ENCODE measurements around the gene DNALI1.
A peak's percentile ranks its signal among the peaks of the same experiment; 100 is the strongest.
"Not testable (repeated sequence)": the region's sequence is repeated elsewhere in the genome, so short reads cannot be mapped to it uniquely, and the experiment has no call there.

DNALI1 gene

GRCh38 chr1:37553927-37554808 is 2.6 kb upstream of the DNALI1 start, which contains the start of gene SNIP1:
TSS of gene SNIP1 (minus strand) at chr1:37554293. CDS start at chr1:37554229, 64 bp downstream.
- DNase-seq (ENCODE audit: low spot score), result peak; percentile 97

DNA sequence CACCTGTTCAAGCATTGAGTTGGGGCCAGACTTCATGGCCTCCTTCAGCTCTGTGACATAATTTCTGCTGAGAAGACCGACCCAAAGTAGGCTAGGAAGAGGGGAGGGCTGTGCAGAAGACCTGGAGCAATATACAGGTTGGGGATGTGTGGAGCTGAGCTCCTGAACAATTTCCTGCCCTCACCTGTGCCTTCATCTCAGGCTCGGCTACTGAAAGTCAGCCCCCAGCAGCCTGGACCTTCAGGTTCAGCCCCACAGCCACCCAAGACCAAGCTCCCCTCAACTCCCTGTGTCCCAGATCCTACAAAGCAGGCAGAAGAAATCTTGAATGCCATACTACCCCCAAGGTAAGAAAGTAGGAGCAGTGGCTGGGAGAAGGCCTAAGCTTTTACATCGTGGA is 662 bp downstream of the DNALI1 start:
- DNase-seq (ENCODE audit: low spot score), result no peak

- no peak for DNase-seq (ENCODE audit: low spot score)
These were observed 1.7 kb downstream of the DNALI1 start for GRCh38 chr1:37558411-37558810.

- no peak for DNase-seq (ENCODE audit: low spot score)
These were observed 2.3 kb downstream of the DNALI1 start for GRCh38 chr1:37559080-37559479.

DNA sequence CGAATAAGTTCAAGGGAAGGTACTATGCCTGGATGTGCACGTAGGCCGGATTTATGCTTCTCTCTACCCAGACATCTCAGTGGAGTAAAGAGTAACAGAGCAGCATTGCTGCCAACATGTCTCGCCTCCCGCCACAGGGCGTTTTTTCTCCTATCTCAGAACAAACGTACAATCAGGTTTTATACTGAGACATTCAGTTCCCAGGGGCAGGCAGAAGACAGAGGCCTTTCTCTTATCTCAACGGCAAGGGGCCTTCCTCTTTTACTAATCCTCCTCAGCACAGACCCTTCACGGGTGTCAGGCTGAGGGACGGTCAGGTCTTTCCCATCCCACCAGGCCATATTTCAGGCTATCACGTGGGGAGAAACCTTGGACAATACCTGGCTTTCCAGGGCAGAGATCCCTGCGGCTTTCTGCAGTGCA is 3.2 kb downstream of the DNALI1 start:
- not testable (repeated sequence) for DNase-seq (ENCODE audit: low spot score)

- no peak for DNase-seq (ENCODE audit: low spot score)
These were observed 3.8 kb downstream of the DNALI1 start for GRCh38 chr1:37560401-37561132.

GRCh38 chr1:37561133-37562132 is 4.7 kb downstream of the DNALI1 start:
- peak; percentile 33 for DNase-seq (ENCODE audit: low spot score)

DNA sequence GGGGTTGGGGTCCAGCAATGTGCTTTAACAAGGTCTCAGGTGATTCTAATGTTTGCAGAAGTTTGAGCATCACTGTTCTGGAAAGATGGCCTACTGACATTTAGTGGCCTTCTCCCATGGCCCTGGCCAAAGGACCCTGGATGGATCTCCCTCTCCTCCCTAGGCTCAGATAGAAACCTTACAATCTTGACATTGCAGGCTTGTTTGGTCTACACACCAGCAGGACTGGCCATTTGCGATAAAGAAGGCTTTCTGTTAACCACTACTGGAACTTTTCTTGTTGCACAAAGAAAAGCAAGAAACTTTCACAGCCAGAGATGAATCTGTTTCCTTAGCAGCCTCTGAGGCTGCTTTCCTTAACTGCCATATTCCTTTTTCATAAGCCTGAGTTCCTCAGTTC is 6.2 kb downstream of the DNALI1 start:
- DNase-seq (ENCODE audit: low spot score), result no peak

DNA sequence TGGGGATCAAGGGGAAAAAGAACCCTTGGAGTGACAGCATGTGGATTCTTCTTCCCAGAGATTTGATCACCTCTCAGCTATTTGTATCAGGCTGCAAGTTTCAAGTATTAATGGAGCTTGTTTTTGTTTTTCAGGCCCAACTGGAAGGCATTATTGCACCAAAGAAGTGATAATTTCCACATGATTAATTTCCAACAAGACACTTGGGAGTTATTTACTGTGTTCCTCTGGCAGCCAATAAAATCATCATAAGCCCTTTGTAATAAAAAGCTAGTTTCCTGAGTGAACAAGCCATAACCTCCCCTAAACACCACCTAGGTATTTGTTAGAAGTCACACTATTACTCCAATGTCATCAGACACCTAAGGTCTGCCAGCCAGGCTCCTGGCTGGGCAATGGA is 8.2 kb downstream of the DNALI1 start:
- DNase-seq (ENCODE audit: low spot score), result no peak

GRCh38 chr1:37567023-37567422 is 10.3 kb downstream of the DNALI1 start:
- DNase-seq (ENCODE audit: low spot score), result no peak

DNA sequence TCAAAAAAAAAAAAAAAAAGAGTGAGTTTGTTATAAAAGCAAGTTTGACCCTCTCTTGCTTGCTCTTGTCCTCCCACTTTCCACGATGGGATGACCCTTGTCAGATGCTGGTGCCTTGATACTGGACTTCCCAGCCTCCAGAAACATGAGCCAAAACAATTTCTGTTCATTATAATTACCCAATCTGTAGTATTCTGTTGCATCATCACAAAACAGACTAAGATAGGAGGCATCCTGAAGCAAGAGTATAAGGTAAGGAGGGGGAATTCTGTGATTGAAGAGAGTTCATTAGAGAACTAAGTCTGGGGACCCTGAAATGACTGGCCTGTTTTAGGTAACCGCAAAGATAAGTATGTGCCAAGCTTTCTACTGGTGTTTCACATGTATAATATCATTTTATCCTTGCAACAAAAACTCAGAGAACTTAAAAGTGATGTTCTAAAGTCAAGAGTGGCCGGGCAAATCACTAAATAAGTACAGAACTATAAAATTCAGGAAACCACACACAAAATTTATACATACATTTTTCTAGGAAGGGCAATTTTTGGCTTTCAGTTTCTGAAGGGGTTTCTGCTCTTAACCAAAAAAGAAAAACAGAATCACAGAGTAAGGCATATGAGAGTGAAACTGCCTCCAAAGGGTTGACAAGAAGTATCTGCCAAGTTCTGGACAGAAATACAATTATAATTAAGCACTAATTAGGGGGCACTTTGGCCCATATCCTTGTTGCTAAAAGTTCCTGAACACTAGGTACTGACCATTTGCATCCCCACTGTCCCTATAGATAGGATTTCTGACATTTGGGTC is 14.0 kb downstream of the DNALI1 start:
- no peak for DNase-seq (ENCODE audit: low spot score)

DNA sequence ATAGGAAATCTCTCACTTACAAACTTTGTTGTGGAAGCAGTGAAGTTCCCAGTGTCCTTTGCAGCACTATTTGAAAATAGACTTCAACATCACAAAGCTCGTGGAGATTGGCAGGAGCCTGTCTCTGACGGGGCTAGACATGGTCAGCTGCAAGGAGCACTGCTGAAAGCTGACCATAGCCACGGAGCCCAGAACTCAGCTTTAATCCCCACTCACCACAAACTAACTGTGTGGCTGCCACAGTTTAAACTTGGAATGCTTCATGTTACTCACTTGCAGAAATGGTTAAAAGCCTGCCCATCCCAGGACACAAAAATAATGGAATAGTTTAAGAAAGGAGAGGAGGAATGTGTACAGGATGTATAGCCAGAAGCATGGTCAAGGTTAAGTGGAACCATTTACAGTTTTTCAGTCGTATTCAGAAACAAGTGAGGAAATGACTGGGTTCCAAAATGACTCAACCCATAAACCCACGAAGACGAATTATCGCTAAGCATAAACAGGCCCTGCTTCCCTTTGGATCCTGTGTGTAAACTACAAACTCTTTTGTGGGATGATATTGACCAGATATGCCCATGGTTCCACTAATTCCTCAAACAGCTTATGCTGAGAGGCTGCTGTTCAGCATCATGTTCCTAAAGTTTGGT is 18.2 kb downstream of the DNALI1 start:
- peak; percentile 39 for DNase-seq (ENCODE audit: low spot score)

DNA sequence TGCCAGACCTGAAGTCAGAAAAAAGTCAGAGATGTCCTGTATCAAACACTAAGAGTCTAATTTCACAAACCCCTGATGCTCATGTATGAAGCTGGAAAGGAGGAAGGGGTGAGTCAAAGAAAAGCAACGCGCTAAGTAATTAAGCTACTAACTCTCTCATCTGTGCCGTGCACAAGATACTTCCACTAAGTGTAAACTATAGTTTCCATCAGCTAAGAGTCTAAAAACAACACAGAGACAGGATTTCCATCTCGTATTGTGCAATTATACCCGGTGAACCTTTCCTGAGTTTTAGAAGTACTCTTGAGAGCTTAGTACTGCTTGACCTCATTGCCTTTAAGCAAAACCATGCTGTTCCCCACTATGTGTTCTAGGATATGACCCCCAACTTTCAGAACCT is 19.0 kb downstream of the DNALI1 start:
- no peak for DNase-seq (ENCODE audit: low spot score)

DNA sequence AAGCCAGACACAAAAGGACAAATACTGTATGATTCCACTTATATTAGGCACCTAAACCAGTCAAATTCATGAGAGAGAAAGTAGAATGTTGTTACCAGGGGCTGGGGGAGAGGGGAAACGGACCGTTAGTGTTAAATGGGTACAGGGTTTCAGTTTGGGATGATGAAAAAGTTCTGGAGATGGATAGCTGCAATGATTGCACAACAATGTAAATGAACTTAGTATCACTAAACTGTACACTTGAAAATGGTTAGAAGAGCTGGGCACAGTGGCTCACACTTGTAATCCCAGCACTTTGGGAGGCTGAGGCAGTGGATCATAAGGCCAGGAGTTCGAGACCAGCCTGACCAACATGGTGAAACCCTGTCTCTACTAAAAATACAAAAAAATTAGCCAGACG is 27.8 kb downstream of the DNALI1 start:
- not testable (repeated sequence) for DNase-seq (ENCODE audit: low spot score)

DNA sequence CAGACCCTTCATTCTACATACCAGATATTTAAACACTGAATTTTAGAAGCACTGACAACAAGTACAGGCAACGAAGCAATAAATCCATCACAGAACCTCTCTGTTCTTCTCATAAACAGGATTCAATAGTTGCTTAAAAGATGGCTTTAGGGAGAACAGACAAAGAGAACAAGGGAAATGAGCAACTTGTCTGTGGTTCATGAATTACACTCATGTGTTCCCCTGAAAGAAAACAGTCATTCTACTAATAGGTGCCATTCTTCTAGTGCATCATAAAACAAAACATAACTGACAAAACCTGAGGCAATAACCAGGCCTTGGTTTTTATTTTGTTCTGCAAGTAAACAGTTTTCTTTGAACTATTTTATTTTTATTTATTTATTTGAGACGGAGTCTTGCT is 32.2 kb downstream of the DNALI1 start:
- no peak for DNase-seq (ENCODE audit: low spot score)

DNA sequence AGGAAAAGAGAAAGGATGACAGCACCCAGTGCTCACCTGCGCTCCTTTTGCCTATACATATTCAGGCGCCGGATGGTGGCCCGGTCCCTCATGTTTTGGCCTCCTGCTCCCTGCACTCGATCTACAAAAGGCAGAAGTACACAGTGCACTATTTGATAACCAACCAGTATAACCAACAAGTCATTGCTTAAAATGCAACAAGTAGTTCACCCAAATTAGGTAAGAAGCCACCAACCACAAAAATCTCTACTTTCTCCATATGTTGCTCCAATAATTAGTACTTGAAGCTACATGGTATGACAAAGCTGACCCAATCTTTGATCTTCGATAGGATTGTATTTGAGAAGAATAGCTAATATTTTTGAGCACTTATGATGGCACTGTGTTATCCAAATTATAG is 37.0 kb downstream of the DNALI1 start:
- no peak for DNase-seq (ENCODE audit: low spot score)

GRCh38 chr1:37595440-37596181 is 38.9 kb downstream of the DNALI1 start, which contains the start of gene GNL2:
TSS of gene GNL2 (minus strand) at chr1:37595937. CDS start at chr1:37595822, 115 bp downstream.
- DNase-seq (ENCODE audit: low spot score), result peak; percentile 98

DNA sequence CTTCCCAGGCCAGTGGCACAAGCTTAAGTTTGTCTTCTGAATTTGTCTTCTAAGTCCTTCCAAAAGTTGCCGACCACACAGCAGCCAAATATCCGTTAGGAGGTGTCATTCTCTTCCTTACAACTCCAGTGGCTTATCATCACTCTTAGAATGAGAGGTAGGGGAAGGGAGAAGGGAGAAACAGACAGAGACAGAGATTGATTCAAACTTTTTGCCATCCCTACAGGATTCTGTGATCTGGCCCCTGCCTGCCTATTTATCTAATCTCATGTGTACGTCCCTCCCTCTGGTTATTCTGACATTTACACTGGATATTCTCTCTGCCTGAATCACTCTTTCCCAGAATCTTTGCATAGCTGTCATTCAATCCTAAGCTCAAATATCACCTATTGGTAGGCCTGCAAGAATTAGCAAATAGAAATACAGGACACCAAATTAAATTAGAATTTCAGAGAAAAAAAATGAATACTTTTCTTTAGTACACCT is 39.5 kb downstream of the DNALI1 start:
- no peak for DNase-seq (ENCODE audit: low spot score)

- DNase-seq (ENCODE audit: low spot score), result no peak
These were observed 43.2 kb downstream of the DNALI1 start for GRCh38 chr1:37599940-37600339.

GRCh38 chr1:37601441-37601840 is 44.7 kb downstream of the DNALI1 start:
- DNase-seq (ENCODE audit: low spot score), result no peak

Measured in hepatic stellate cell (primary cell).